Neutrophil (primary cell): ENCODE measurements around the gene TUBB2B.

Experiments used
- H3K27ac ChIP-seq: fragments of 200-600 bp; sonication (generic); 2 replicates; pipeline ENCODE4 v1.5.1; 2016; ENCODE audit warnings: mild to moderate bottlenecking, moderate library complexity
- H3K27me3 ChIP-seq: fragments of 200-600 bp; sonication (generic); 2 replicates; pipeline ENCODE4 v1.6.0; 2016; ENCODE audit warnings: mild to moderate bottlenecking
- H3K36me3 ChIP-seq: fragments of 200-600 bp; sonication (generic); 2 replicates; pipeline ENCODE4 v1.5.1; 2017
- H3K4me1 ChIP-seq, 2 experiments: fragments of 200-600 bp in 1 of 2; sonication (generic) in 1 of 2; 1 replicate in 1 of 2; 2 replicates in 1 of 2; pipeline versions ENCODE4 v1.5.1 to v1.6.1; 2013 to 2016; ENCODE audit warnings: low read depth in 1 of 2, low read length in 1 of 2, mild to moderate bottlenecking in 1 of 2, moderate library complexity in 1 of 2; ENCODE audit not compliant: control insufficient read depth in 1 of 2, insufficient read depth in 1 of 2
- H3K4me3 ChIP-seq, 2 experiments: fragments of 200-600 bp in 1 of 2; sonication (generic) in 1 of 2; 1 replicate in 1 of 2; 2 replicates in 1 of 2; pipeline ENCODE4 v1.5.1; 2013 to 2016; ENCODE audit warnings: low read depth in 1 of 2, low read length in 1 of 2, mild to moderate bottlenecking in 1 of 2, moderate library complexity in 1 of 2
- H3K9me3 ChIP-seq: fragments of 200-600 bp; sonication (generic); 2 replicates; pipeline ENCODE4 v1.5.1; 2016
- CTCF ChIP-seq: fragments of 200-600 bp; sonication (generic); IDR thresholded peaks from 2 replicates; pipeline ENCODE4 v1.5.1; 2016; ENCODE audit warnings: antibody characterized with exemption

The TUBB2B gene

GRCh38 chr6:3271756-3272155, 44.3 kb upstream of the TUBB2B start:
- no peak overlapping the region for H3K27ac ChIP-seq
- no peaks in the 10 kb centered on the region for H3K36me3 ChIP-seq
- no peak for TF ChIP-seq CTCF
- no peaks in the 10 kb centered on the region for H3K9me3 ChIP-seq
- H3K27me3 ChIP-seq = no peaks in the 10 kb centered on the region
- no peak overlapping the region for H3K4me3 ChIP-seq
- H3K4me1 ChIP-seq = peaks cover 4 to 11% of the 10 kb centered on the region in 2 experiments

DNA sequence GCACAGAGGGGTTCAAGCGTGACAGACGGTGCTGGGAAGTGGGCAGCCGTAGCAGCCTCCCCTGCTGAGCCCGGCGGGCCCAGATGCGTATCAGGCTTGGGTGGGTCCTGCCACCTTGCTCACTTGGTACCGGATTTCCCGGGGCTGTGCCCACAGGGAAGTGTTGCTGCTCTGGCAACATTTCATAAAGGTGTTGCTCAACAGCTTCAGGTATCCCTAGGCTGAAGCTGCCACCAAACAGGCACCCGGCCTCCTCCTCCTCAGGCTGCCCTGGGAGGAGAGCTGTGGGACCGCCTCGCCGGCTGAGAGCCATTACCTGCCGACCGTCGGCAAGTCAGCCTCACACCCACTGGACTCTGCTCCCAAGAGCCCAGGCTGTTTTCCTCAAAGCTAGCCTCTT, 42.8 kb upstream of the TUBB2B start:
- no peaks in the 10 kb centered on the region for H3K27me3 ChIP-seq
- no peaks in the 10 kb centered on the region for H3K9me3 ChIP-seq
- no peak overlapping the region for H3K27ac ChIP-seq
- peaks cover 4 to 11% of the 10 kb centered on the region in 2 experiments for H3K4me1 ChIP-seq
- H3K4me3 ChIP-seq = no peak overlapping the region
- no peaks in the 10 kb centered on the region for H3K36me3 ChIP-seq
- no peak for TF ChIP-seq CTCF

- H3K27ac ChIP-seq = no peak overlapping the region
- no peaks in the 10 kb centered on the region for H3K9me3 ChIP-seq
- H3K36me3 ChIP-seq = peaks cover 3% of the 10 kb centered on the region
- H3K4me1 ChIP-seq = peaks cover 4 to 11% of the 10 kb centered on the region in 2 experiments
- H3K27me3 ChIP-seq = no peaks in the 10 kb centered on the region
- H3K4me3 ChIP-seq = no peak overlapping the region
- no peak for TF ChIP-seq CTCF
Measured at GRCh38 chr6:3269281-3269975, 42.0 kb upstream of the TUBB2B start.

DNA sequence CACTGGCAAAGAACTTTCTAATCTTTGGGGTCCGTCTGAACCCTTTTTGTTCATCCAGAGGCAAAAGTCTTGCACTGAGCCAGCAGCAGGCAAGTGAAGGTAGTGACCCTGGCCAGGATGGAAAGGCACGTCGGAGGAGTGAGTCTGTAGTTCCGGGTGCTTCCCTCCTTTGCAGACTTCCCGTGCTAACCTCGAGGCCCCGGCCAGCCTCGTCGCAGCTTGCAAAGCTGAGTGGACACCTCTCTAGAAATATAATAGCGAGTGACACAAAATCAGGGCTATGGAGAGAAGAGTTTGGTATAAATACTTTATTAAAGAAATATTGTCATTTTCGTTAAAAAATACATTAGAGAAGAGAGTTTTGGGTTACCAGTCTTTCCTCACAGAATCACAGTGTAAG, 41.2 kb upstream of the TUBB2B start:
- H3K9me3 ChIP-seq = no peaks in the 10 kb centered on the region
- H3K4me3 ChIP-seq = no peak overlapping the region
- no peak overlapping the region for H3K27ac ChIP-seq
- H3K27me3 ChIP-seq = no peaks in the 10 kb centered on the region
- peaks cover 11% of the 10 kb centered on the region for H3K36me3 ChIP-seq
- no peak for TF ChIP-seq CTCF
- H3K4me1 ChIP-seq = peaks cover 4 to 11% of the 10 kb centered on the region in 2 experiments

GRCh38 chr6:3267162-3267561, 39.7 kb upstream of the TUBB2B start:
- Histone ChIP-seq H3K9me3 (no peaks in the 10 kb centered on the region), H3K27me3 (no peaks in the 10 kb centered on the region), H3K4me3 (no peak overlapping the region), H3K27ac (no peak overlapping the region), H3K36me3 (peaks cover 15% of the 10 kb centered on the region), H3K4me1 (peaks cover 4 to 11% of the 10 kb centered on the region in 2 experiments)
- no peak for TF ChIP-seq CTCF
